ENCODE data around the gene KLK5.
A peak's percentile ranks its signal among the peaks of the same experiment; 100 is the strongest.

KLK5 gene

GRCh38 chr19:50912102-50912599 is 40.7 kb downstream of the KLK5 start:
- H3K4me3 ChIP-seq (ENCODE audit: low read length) = no peak overlapping the region
- no peak for DNase-seq (ENCODE audit: low read depth)
- TF ChIP-seq CTCF (IDR thresholded peaks at IDR 0.05; ENCODE audit: insufficient read depth, low read depth, low read length, missing control alignments) = no peak

- no peak within 1 kb of the TSS for H3K4me3 ChIP-seq (ENCODE audit: low read length)
- no peak for DNase-seq (ENCODE audit: low read depth)
- TF ChIP-seq CTCF (IDR thresholded peaks at IDR 0.05; ENCODE audit: insufficient read depth, low read depth, low read length, missing control alignments) = no peak
Observed at GRCh38 chr19:50911206-50912101, 41.4 kb downstream of the KLK5 start, which contains the start of gene KLK4. Gene KLK4, minus strand, starts transcription at chr19:50911395. Its CDS starts 657 bp downstream, at chr19:50910738.

- no peak for TF ChIP-seq CTCF (IDR thresholded peaks at IDR 0.05; ENCODE audit: insufficient read depth, low read depth, low read length, missing control alignments)
- H3K4me3 ChIP-seq (ENCODE audit: low read length) = no peak overlapping the region
- no peak for DNase-seq (ENCODE audit: low read depth)
Observed at GRCh38 chr19:50910722-50911121, 42.1 kb downstream of the KLK5 start.

GRCh38 chr19:50909240-50910070 is 43.4 kb downstream of the KLK5 start:
- DNase-seq (ENCODE audit: low read depth) = peak; percentile 21
- TF ChIP-seq CTCF (IDR thresholded peaks at IDR 0.05; ENCODE audit: insufficient read depth, low read depth, low read length, missing control alignments) = no peak
- no peak overlapping the region for H3K4me3 ChIP-seq (ENCODE audit: low read length)

- no peak for TF ChIP-seq CTCF (IDR thresholded peaks at IDR 0.05; ENCODE audit: insufficient read depth, low read depth, low read length, missing control alignments)
- DNase-seq (ENCODE audit: low read depth) = no peak
Observed at GRCh38 chr19:50908336-50908735, 44.5 kb downstream of the KLK5 start.

GRCh38 chr19:50906217-50906616 is 46.6 kb downstream of the KLK5 start:
- DNase-seq (ENCODE audit: low read depth) = no peak
- peak; percentile 56 for TF ChIP-seq CTCF (IDR thresholded peaks at IDR 0.05; ENCODE audit: insufficient read depth, low read depth, low read length, missing control alignments)
- H3K4me3 ChIP-seq (ENCODE audit: low read length) = no peak overlapping the region

More at GRCh38 chr19:50908336-50908735, 44.5 kb downstream of the KLK5 start:
- no peak overlapping the region for H3K4me3 ChIP-seq (ENCODE audit: low read length)

All from epithelial cell of esophagus (primary cell).